ENCODE data around the gene VWC2L.

Gene VWC2L

GRCh38 chr2:214469728-214470127 is 58.9 kb downstream of the VWC2L start:
- DNase-seq (ENCODE audit: low read depth in 2 of 2) = no peak

GRCh38 chr2:214471382-214471781 is 60.5 kb downstream of the VWC2L start:
- DNase-seq (ENCODE audit: low read depth in 2 of 2) = no peak

- no peak for DNase-seq (ENCODE audit: low read depth in 2 of 2)
Observed at GRCh38 chr2:214471990-214472389, 61.1 kb downstream of the VWC2L start.

GRCh38 chr2:214477305-214477704 is 66.5 kb downstream of the VWC2L start:
- DNase-seq (ENCODE audit: low read depth in 2 of 2) = no peak

GRCh38 chr2:214481204-214481603 is 70.3 kb downstream of the VWC2L start:
- DNase-seq (ENCODE audit: low read depth in 2 of 2) = no peak

GRCh38 chr2:214482728-214483127 is 71.9 kb downstream of the VWC2L start:
- no peak for DNase-seq (ENCODE audit: low read depth in 2 of 2)

GRCh38 chr2:214484239-214484638 is 73.4 kb downstream of the VWC2L start:
- no peak for DNase-seq (ENCODE audit: low read depth in 2 of 2)

GRCh38 chr2:214484701-214485100 is 73.8 kb downstream of the VWC2L start:
- DNase-seq (ENCODE audit: low read depth in 2 of 2) = no peak

- DNase-seq (ENCODE audit: low read depth in 2 of 2) = no peak
Observed at GRCh38 chr2:214489181-214489580, 78.3 kb downstream of the VWC2L start.

- DNase-seq (ENCODE audit: low read depth in 2 of 2) = no peak
Observed at GRCh38 chr2:214489702-214490101, 78.8 kb downstream of the VWC2L start.

GRCh38 chr2:214492152-214492551 is 81.3 kb downstream of the VWC2L start:
- DNase-seq (ENCODE audit: low read depth in 2 of 2) = no peak

- DNase-seq (ENCODE audit: low read depth in 2 of 2) = no peak
Observed at GRCh38 chr2:214492608-214493007, 81.8 kb downstream of the VWC2L start.

GRCh38 chr2:214497489-214497888 is 86.6 kb downstream of the VWC2L start:
- no peak for DNase-seq (ENCODE audit: low read depth in 2 of 2)

GRCh38 chr2:214503568-214503967 is 92.7 kb downstream of the VWC2L start:
- DNase-seq (ENCODE audit: low read depth in 2 of 2) = no peak

- DNase-seq (ENCODE audit: low read depth in 2 of 2) = no peak
Observed at GRCh38 chr2:214504599-214505376, 93.9 kb downstream of the VWC2L start.

GRCh38 chr2:214507032-214507431 is 96.2 kb downstream of the VWC2L start:
- DNase-seq (ENCODE audit: low read depth in 2 of 2) = no peak

GRCh38 chr2:214514704-214515103 is 103.8 kb downstream of the VWC2L start:
- no peak for DNase-seq (ENCODE audit: low read depth in 2 of 2)

GRCh38 chr2:214515111-214515510 is 104.3 kb downstream of the VWC2L start:
- no peak for DNase-seq (ENCODE audit: low read depth in 2 of 2)

- no peak for DNase-seq (ENCODE audit: low read depth in 2 of 2)
Observed at GRCh38 chr2:214519258-214519818, 108.5 kb downstream of the VWC2L start.

- DNase-seq (ENCODE audit: low read depth in 2 of 2) = no peak
Observed at GRCh38 chr2:214529021-214529420, 118.2 kb downstream of the VWC2L start.

GRCh38 chr2:214529514-214529913 is 118.7 kb downstream of the VWC2L start:
- no peak for DNase-seq (ENCODE audit: low read depth in 2 of 2)

GRCh38 chr2:214533541-214533940 is 122.7 kb downstream of the VWC2L start:
- no peak for DNase-seq (ENCODE audit: low read depth in 2 of 2)

- no peak for DNase-seq (ENCODE audit: low read depth in 2 of 2)
Observed at GRCh38 chr2:214536625-214537024, 125.8 kb downstream of the VWC2L start.

- no peak for DNase-seq (ENCODE audit: low read depth in 2 of 2)
Observed at GRCh38 chr2:214537929-214538328, 127.1 kb downstream of the VWC2L start.

All from stimulated activated CD4-positive, alpha-beta T cell treated with anti-CD3 and anti-CD28 coated beads, Interleukin-15, amount 100 ng/mL, for 48 hours (primary cell).